ENCODE measurements around the gene ACD. TPM values are rescaled to one million over a fixed set of nuclear protein-coding genes. Genes with fewer than 3 reads are reported as not detected.
A peak's percentile ranks its signal among the peaks of the same experiment; 100 is the strongest.

ACD gene
- total and polyA plus RNA-seq, 9 of the 15 experiments (the other 6 are each of a cell fraction or from before 2014, with no cell fraction given): 4.2 to 47.4 (median 19.2) TPM

DNA sequence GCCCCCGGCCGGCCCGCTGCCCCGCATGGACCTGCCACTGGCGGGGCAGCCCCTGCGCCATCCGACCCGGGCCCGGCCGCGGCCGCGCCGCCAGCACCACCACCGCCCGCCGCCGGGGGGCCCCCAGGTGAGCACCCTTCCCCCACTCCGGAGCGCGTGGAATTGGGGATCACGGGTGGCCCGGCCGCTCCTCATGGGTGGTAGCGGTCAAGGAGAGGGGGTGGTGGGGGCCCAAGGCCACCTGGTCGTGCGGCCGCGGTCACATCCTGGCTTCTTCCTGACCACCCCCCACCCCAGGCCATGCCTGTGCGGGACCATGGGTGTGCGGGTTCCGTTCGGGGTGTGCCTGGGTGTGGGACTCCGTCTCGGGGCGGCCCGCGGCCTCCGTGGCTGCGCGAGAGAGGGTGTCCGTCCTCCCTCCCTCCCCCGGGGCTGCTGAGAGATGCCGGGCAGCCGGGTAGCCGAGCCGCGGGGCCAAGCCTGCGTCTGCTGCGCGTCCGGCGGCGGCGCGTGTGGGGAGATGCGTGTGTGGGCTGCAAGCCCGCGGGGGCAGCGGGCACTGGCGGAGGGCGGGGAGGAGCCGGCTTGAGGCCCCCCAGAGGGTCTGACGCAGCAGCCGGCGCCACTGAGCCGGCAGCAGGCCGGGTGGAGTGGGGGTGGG lies 6.8 kb downstream of the ACD start (continued):
- TF ChIP-seq POU5F1 (IDR thresholded peaks at IDR 0.05; ENCODE audit: borderline replicate concordance, low read depth, low read length, partially characterized antibody) (no peak), ZNF696 (CRISPR knock-in tag; conservative IDR thresholded peaks at IDR 0.05) (no peak), CBFB (CRISPR knock-in tag; IDR thresholded peaks at IDR 0.05) (no peak), JUN (IDR thresholded peaks at IDR 0.05; ENCODE audit: borderline replicate concordance, low read depth, low read length) (no peak), JUN (CRISPR knock-in tag; IDR thresholded peaks at IDR 0.05; ENCODE audit: borderline replicate concordance) (no peak), MEF2D (tag; conservative IDR thresholded peaks at IDR 0.05; ENCODE audit: low read depth) (no peak), MCM5 (IDR thresholded peaks at IDR 0.05; ENCODE audit: low read depth) (no peak), DMBX1 (CRISPR knock-in tag; IDR thresholded peaks at IDR 0.05; ENCODE audit: borderline replicate concordance) (no peak)
- TF ChIP-seq, protein P1, sequence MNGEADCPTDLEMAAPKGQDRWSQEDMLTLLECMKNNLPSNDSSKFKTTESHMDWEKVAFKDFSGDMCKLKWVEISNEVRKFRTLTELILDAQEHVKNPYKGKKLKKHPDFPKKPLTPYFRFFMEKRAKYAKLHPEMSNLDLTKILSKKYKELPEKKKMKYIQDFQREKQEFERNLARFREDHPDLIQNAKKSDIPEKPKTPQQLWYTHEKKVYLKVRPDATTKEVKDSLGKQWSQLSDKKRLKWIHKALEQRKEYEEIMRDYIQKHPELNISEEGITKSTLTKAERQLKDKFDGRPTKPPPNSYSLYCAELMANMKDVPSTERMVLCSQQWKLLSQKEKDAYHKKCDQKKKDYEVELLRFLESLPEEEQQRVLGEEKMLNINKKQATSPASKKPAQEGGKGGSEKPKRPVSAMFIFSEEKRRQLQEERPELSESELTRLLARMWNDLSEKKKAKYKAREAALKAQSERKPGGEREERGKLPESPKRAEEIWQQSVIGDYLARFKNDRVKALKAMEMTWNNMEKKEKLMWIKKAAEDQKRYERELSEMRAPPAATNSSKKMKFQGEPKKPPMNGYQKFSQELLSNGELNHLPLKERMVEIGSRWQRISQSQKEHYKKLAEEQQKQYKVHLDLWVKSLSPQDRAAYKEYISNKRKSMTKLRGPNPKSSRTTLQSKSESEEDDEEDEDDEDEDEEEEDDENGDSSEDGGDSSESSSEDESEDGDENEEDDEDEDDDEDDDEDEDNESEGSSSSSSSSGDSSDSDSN (IDR thresholded peaks at IDR 0.05; ENCODE audit: borderline replicate concordance in 1 of 2, low read depth in 2 of 2, low read length in 2 of 2): 0 out of 4 replicates have a peak, but pooled peaks of 1 of the 2 experiments have one; percentile 7
- TF ChIP-seq, protein P2, sequence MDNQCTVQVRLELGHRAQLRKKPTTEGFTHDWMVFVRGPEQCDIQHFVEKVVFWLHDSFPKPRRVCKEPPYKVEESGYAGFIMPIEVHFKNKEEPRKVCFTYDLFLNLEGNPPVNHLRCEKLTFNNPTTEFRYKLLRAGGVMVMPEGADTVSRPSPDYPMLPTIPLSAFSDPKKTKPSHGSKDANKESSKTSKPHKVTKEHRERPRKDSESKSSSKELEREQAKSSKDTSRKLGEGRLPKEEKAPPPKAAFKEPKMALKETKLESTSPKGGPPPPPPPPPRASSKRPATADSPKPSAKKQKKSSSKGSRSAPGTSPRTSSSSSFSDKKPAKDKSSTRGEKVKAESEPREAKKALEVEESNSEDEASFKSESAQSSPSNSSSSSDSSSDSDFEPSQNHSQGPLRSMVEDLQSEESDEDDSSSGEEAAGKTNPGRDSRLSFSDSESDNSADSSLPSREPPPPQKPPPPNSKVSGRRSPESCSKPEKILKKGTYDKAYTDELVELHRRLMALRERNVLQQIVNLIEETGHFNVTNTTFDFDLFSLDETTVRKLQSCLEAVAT (IDR thresholded peaks at IDR 0.05): no peak
- TF ChIP-seq, protein P3, sequence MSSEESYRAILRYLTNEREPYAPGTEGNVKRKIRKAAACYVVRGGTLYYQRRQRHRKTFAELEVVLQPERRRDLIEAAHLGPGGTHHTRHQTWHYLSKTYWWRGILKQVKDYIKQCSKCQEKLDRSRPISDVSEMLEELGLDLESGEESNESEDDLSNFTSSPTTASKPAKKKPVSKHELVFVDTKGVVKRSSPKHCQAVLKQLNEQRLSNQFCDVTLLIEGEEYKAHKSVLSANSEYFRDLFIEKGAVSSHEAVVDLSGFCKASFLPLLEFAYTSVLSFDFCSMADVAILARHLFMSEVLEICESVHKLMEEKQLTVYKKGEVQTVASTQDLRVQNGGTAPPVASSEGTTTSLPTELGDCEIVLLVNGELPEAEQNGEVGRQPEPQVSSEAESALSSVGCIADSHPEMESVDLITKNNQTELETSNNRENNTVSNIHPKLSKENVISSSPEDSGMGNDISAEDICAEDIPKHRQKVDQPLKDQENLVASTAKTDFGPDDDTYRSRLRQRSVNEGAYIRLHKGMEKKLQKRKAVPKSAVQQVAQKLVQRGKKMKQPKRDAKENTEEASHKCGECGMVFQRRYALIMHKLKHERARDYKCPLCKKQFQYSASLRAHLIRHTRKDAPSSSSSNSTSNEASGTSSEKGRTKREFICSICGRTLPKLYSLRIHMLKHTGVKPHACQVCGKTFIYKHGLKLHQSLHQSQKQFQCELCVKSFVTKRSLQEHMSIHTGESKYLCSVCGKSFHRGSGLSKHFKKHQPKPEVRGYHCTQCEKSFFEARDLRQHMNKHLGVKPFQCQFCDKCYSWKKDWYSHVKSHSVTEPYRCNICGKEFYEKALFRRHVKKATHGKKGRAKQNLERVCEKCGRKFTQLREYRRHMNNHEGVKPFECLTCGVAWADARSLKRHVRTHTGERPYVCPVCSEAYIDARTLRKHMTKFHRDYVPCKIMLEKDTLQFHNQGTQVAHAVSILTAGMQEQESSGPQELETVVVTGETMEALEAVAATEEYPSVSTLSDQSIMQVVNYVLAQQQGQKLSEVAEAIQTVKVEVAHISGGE (CRISPR knock-in tag; IDR thresholded peaks at IDR 0.05): no peak
- TF ChIP-seq, protein P4, sequence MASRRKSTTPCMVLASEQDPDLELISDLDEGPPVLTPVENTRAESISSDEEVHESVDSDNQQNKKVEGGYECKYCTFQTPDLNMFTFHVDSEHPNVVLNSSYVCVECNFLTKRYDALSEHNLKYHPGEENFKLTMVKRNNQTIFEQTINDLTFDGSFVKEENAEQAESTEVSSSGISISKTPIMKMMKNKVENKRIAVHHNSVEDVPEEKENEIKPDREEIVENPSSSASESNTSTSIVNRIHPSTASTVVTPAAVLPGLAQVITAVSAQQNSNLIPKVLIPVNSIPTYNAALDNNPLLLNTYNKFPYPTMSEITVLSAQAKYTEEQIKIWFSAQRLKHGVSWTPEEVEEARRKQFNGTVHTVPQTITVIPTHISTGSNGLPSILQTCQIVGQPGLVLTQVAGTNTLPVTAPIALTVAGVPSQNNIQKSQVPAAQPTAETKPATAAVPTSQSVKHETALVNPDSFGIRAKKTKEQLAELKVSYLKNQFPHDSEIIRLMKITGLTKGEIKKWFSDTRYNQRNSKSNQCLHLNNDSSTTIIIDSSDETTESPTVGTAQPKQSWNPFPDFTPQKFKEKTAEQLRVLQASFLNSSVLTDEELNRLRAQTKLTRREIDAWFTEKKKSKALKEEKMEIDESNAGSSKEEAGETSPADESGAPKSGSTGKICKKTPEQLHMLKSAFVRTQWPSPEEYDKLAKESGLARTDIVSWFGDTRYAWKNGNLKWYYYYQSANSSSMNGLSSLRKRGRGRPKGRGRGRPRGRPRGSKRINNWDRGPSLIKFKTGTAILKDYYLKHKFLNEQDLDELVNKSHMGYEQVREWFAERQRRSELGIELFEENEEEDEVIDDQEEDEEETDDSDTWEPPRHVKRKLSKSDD (conservative IDR thresholded peaks at IDR 0.05; ENCODE audit: low read length): no peak

Measured in K562 (cell line).